Epithelial cell of prostate (primary cell): ENCODE data around the gene B3GALT5.

Experiments used
- DNase-seq: peaks from one replicate; pipeline ENCODE4 v3.0.0-alpha.2; 2011; ENCODE audit warnings: low read depth, low spot score
- H3K27ac ChIP-seq: fragments of 450-650 bp; 2 replicates; pipeline ENCODE4 v1.5.1; 2017; ENCODE audit warnings: mild to moderate bottlenecking

The B3GALT5 gene

DNA sequence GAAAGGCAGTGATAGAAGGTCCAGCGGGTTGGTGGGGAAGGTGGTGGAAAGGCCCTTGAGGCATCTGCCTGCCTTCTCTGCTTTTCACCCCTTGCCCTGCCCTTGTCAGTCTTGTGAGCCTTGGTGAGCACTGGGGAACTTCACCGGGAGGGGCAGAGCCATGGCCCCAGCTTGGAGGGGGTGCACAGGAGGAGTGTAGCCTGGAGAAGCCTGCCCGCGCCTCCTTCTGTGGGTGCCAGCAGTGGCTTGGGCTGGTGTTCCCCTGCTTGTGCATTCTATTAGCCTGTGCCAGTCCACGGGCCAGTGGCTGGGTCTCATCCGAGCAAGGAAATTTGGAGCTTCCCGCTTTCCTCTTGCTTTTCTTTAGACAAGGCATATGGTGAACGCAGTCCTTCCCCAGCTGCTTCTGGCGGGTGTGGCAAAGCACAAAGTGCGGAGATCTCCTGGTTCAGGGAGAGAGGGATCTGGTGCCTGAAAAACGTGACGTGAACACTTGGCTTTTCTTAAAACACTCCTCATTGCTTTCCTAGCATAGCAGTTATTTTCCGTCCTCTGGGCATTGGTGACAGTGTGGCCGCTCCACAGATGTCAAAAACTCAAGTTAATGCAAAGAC, 10.6 kb upstream of the B3GALT5 start:
- no peak overlapping the region for H3K27ac ChIP-seq
- no peak for DNase-seq

DNA sequence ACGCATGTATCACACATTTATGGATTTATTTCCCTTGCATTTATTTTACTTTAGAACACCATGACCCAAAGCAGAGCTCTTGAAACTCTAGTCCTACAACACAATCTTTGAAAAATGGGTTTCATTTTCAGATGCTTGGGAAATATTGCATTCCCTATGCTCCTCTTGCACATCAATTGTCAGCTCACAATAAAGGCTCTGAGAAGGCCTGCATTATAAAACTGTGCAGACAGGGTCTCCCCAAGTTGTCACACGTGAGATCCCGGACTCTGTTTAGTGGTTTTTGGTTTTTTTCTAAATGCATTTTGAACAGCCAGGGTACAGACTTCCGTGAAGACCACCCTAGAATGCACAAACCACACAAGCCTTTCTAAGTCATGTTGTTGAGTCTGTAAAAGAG, 9.9 kb upstream of the B3GALT5 start:
- DNase-seq, result no peak
- no peak overlapping the region for H3K27ac ChIP-seq

DNA sequence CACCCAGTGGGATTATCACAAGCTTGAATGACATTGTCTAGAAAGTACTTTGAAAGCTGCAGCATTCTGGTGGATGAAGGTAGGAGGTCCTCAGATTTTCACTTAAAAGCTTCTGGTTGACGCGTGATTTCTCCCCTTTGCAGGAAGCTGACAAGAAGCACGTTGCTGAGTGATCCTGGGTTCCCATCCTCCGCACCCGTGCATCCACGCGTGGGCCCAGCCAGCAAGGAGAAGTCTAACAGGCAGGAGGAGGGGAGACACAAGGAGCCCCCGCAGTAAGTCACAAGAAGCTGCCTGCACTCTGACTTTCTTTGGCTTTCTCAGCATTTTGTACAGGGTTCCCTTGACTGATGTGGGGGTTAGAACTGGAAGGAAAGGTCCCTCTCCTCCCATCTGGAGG, 7.8 kb upstream of the B3GALT5 start:
- H3K27ac ChIP-seq, result no peak overlapping the region
- no peak for DNase-seq

GRCh38 chr21:39610703-39611102, 2.0 kb upstream of the B3GALT5 start:
- no peak for DNase-seq
- no peak overlapping the region for H3K27ac ChIP-seq

- H3K27ac ChIP-seq, result no peak overlapping the region
- no peak for DNase-seq
Observed at GRCh38 chr21:39611551-39612190, 1.1 kb upstream of the B3GALT5 start.

DNA sequence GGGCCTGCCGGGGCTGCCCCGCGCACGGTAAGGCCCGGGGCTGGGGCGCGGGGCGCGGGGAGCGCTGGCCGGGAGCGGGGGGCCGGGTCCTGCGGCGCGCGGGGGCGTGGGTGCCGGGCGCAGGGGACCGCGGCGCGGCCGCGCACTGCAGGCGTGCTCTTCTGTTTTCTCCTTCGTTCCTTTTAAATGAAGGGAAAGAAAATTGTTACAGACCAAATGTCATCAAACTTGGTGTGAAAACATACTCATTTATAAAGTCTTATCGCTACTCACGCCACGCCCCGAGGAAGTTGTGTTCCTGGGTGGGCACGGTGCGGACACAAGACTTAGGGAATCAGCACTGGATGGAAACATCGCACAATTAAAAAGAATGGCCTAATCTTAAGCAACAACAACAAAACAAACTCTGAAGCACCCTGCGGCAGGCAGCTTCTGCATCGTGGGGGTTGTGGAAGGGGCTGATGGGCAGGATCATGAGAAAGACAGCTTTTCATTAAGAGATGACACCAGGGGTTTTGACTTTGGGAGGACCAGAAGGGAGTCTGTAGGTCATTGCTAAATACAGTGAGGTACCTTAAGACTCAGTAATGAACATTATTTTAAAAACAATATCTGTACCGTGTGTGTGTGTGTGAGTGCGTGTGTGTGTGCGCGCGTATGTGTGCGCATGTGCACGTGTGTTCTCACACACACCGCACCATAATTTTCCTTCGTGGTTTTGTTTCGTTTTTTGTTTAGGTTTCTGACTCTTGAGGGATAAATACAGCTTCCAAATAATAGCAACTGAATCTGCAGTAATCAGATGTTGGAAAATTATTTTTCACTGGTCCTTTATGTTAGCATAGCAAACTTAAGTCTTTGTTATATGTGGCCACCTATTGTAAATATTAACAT, 548 bp downstream of the B3GALT5 start:
- no peak for DNase-seq
- H3K27ac ChIP-seq, result no peak overlapping the region

DNA sequence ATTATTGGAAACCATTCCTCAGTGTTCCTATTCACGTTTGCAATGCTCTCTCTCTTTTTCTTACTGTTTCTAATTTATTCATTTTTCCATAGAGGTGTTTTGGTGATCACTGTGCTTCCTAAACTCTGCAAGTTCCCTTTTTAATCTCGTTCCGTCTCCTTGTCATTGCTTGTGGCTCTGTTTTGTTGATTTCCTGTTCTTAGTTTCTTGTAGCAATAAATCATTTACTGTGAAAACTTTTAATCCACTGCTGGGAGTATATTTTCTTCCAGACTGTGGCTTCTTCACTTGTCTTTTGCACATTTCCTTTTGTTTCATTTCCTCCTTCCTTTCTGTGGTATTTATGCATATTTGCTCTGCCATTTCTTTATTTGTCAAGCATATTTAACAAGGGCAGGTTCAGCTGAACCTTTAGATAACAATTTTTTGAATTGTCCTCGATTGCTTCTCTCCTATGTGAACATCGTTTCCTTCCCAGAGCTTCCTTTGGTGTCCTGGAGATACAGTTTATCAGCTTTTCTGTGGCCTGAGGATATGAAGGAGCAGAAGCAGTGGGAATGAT, 3.6 kb downstream of the B3GALT5 start:
- DNase-seq, result no peak
- H3K27ac ChIP-seq, result no peak overlapping the region

DNA sequence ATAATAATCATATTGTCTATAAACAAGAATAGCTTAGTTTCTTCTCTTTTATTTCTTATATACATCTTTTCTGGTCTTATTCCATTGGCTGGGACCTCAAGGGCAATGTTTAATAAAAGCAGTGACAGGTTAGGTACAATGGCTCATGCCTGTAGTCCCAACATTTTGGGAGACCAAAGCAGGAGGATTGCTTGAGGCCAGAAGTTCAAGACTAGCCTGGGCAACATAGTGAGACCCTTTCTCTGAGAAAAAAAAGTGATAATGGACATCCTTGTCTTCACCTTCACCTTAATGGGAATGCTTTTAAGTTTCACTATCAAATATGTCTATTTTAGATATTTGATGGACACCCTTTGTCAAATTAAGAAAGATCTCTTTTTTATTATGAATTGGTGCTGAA, 8.1 kb downstream of the B3GALT5 start:
- DNase-seq, result no peak

DNA sequence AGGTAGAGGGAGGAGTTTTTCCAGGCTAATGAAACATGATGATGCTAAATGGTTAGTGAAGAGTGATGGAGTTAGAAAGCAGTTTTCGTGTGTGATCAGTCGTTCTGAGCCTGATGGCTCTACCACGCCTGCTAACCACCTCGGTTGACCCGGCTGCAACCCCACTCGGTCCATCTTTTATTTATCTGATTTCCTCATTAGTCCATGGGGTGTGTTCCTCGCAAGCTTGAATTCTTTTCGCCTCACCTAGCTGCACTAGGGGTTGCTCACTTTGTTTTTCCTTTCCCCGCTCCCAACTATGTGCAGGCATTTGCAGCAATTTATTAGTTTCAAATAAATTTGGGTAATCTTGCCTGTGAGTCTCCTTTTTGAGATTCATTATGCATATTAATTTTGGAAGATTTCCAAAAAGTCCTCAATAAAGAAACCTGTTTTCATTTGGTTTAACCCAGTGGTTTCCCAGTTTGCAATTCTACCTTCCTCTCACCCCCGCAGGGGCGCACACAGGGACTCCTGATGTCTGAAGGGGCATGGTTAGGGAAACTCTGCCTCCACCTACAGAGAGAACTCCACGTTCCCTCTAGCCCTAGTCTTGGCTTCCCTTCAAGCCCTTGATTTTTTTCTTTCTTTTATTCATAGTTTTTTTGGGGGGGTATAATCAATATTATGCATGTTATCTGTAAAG, 12.6 kb downstream of the B3GALT5 start:
- no peak for DNase-seq
- H3K27ac ChIP-seq, result no peak overlapping the region

More for the DNA sequence above, 8.1 kb downstream of the B3GALT5 start:
- no peak overlapping the region for H3K27ac ChIP-seq

DNA sequence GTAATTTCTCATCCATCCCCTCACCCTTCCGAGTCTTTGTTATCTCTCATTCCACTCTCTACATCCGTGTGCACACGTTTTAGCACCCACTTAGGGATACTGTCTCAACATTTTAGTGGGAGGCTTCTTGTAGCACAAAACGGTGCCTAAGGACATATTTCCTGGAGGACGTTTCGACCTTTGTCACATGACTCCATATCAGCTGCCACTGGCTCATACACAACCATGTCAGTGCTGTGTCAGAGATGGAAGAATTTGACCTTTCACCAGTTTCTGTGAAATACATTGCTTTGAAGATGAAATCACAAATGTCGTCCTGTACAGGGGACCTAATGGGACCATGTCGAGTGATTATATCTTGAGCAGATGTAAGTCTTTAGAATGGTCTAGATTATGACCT, 15.6 kb downstream of the B3GALT5 start:
- no peak for DNase-seq

GRCh38 chr21:39630191-39630591, 17.5 kb downstream of the B3GALT5 start:
- H3K27ac ChIP-seq, result no peak overlapping the region
- no peak for DNase-seq

More for the DNA sequence above, 15.6 kb downstream of the B3GALT5 start:
- no peak overlapping the region for H3K27ac ChIP-seq

- no peak for DNase-seq
- H3K27ac ChIP-seq, result no peak overlapping the region
Observed at GRCh38 chr21:39630827-39631226, 18.1 kb downstream of the B3GALT5 start.

GRCh38 chr21:39631842-39632562, 19.3 kb downstream of the B3GALT5 start:
- DNase-seq, result no peak
- peak overlapping the region; percentile 96 for H3K27ac ChIP-seq

GRCh38 chr21:39632796-39633442, 20.2 kb downstream of the B3GALT5 start:
- DNase-seq, result peak; percentile 20
- peak overlapping the region; percentile 96 for H3K27ac ChIP-seq

- H3K27ac ChIP-seq, result peak overlapping the region; percentile 96
- peak; percentile 83 for DNase-seq
Observed at GRCh38 chr21:39633770-39634181, 21.0 kb downstream of the B3GALT5 start.

GRCh38 chr21:39634507-39634906, 21.8 kb downstream of the B3GALT5 start:
- peak overlapping the region; percentile 96 for H3K27ac ChIP-seq
- no peak for DNase-seq

DNA sequence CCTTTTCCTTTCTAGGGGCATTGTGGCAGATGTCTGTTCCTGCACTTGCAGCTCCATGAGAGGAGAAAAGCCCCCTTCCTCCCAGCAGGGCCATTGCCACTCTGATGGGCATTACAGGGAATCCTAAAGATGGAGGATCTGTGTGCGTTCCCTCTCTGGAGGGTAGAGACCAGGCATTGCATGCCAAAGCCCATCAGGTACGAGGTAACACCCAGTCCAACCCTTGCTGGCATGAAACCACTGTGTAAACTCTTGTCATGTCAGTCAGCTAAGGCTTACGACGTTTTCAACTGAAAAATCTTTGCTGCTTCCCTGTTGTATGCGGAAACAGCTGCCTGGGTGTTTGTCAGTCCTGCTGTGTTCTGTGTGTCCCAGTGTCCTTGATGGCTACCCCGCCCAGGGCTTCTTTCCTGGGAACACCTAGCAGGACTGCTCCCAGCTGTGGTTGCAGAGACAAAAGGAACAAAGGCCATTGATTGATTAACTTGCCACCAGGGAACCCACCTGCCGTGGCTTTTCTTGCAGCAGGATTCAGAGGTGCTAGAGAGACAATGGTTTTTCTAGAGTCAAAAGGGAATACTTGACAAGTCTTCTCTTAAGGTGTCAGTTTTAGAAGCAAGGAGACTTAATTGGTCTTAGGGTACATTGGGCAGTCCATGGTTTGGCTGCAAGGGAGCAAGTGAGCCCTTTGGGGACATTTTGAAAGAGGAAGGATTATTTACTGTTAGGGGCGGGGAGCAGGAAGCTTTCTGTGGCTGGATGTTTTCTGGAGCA, 24.6 kb downstream of the B3GALT5 start:
- H3K27ac ChIP-seq, result peak overlapping the region; percentile 44
- DNase-seq, result peak; percentile 12

DNA sequence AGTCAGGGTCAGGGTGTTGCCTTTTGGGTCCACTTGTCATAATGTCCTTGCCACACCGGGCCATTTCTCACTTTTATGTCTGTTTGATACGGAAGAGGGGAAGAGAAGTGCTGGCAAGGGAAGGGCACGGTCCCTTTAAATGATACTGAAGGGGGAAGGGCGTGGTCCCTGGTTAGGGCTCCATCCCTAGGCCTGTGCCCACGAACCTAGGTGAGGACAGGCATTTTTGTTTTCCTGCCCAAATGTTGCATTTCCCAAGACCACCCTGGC, 25.2 kb downstream of the B3GALT5 start:
- peak overlapping the region; percentile 44 for H3K27ac ChIP-seq

DNA sequence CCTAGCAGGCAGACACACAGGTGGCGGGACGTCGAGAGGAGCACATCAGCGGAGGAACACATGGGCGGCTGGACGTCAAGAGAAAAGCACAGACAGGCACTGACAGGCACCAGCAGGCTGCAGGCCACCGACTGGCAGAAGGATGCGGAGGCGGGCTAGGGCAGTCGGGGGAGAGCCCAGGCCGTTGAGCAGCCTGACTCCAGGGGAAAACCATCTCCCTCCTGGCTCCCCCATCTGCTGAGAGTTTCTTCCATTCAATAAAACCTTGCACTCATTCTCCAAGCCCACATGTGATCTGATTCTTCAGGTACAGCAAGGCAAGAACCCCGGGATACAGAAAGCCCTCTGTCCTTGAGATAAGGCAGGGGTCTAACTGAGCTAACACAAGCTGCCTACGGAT, 25.5 kb downstream of the B3GALT5 start:
- H3K27ac ChIP-seq, result peak overlapping the region; percentile 44
- DNase-seq, result no peak

More for the DNA sequence above, 25.2 kb downstream of the B3GALT5 start:
- DNase-seq, result no peak
